Gastroesophageal sphincter (tissue), 4 donors: Measurements from ENCODE around the gene CCDC32. TPM values are rescaled to one million over a fixed set of nuclear protein-coding genes. Genes with fewer than 3 reads are reported as not detected.

Source experiments
- ATAC-seq: fragments of 150-250 bp; one replicate; pipeline ENCODE4 v1.9.1; 2016; ENCODE audit warnings: mild to moderate bottlenecking, moderate library complexity
- H3K27ac ChIP-seq, 4 donors: fragments of 200-600 bp; sonication (generic) in 3 of 4; 1 replicate in 3 of 4; 2 replicates in 1 of 4; pipeline ENCODE4 v1.5.1; 2016 to 2019
- H3K27me3 ChIP-seq: fragments of 200-600 bp; sonication (generic); one replicate; pipeline ENCODE4 v1.5.1; 2019
- H3K36me3 ChIP-seq, 2 donors: fragments of 200-600 bp; sonication (generic); one replicate each; pipeline ENCODE4 v1.5.1; 2019; ENCODE audit warnings: control low read depth in 1 of 2
- H3K4me1 ChIP-seq, 3 donors: fragments of 200-600 bp; sonication (generic); 1 replicate in 2 of 3; 2 replicates in 1 of 3; pipeline ENCODE4 v1.5.1; 2016 to 2019; ENCODE audit warnings: control low read depth in 2 of 3
- H3K4me3 ChIP-seq, 2 donors: fragments of 200-600 bp; sonication (generic); one replicate each; pipeline ENCODE4 v1.5.1; 2019; ENCODE audit warnings: mild to moderate bottlenecking in 1 of 2, moderate library complexity in 1 of 2
- H3K9me3 ChIP-seq, 3 donors: fragments of 200-600 bp; sonication (generic); one replicate each; pipeline ENCODE4 v1.5.1; 2017 to 2019; ENCODE audit warnings: control low read depth in 2 of 3
- EP300 ChIP-seq: sonication (generic); formaldehyde crosslinking; IDR thresholded peaks from one replicate; pipeline ENCODE4 v1.6.1; 2017; ENCODE audit warnings: antibody characterized with exemption, mild to moderate bottlenecking
- POLR2A ChIP-seq, 2 donors: fragments of 450-650 bp; IDR thresholded peaks; one replicate each; pipeline ENCODE4 v1.6.1; 2017; ENCODE audit warnings: antibody characterized with exemption in 2 of 2, mild to moderate bottlenecking in 2 of 2, moderate library complexity in 1 of 2
- POLR2AphosphoS5 ChIP-seq: sonication (generic); formaldehyde crosslinking; IDR thresholded peaks from one replicate; pipeline ENCODE4 v1.6.1; 2017; ENCODE audit warnings: antibody characterized with exemption
- WGBS, 2 donors: methylation state at CpG; one replicate each; pipeline ENCODE4 v1.1.5; 2018; ENCODE audit warnings: low coverage in 1 of 2; 5-methylcytosine and 5-hydroxymethylcytosine counted together
- total RNA-seq, 4 donors: library from RNA; depleted of rRNA; stranded (reverse); fragments of >200 nt; gene quantifications; one replicate each; pipeline ENCODE4 v1.1.0, GENCODE V29; 2016
- TF ChIP-seq, protein P1 (sequence below), 4 experiments: fragments of 200-600 bp in 2 of 4; fragments of 450-650 bp in 2 of 4; sonication (generic) in 1 of 4; IDR thresholded peaks; one replicate each; pipeline ENCODE4 v1.5.1; 2017 to 2019; ENCODE audit warnings: antibody characterized with exemption in 4 of 4, mild to moderate bottlenecking in 2 of 4, moderate library complexity in 2 of 4

The CCDC32 gene
- total RNA-seq, 4 donors from 2014 or later, result 16.2 to 45.8 (median 34.0) TPM

DNA sequence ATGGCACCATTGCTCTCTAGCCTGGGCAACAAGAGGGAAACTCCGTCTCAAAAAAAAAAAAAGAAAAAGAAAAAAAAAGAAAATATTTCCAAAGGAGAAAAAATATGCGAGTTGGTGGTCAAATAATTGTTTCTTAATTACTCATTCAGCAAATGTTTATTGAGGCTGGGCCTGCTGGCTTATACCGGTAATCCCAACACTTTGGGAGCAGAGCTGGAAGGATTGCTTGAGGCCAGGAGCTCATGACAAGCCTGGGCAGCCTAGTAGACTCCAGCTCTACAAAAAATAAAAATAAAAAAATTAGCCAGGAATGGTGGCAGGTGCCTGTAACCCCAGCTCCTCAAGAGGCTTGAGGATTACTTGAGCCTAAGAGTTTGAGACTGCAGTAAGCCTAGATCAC, 33.3 kb upstream of the CCDC32 start:
- 32 to 60% methylated on average over 2 of the region's 3 CpGs for whole genome bisulfite sequencing, 2 donors
- TF ChIP-seq, protein P1, sequence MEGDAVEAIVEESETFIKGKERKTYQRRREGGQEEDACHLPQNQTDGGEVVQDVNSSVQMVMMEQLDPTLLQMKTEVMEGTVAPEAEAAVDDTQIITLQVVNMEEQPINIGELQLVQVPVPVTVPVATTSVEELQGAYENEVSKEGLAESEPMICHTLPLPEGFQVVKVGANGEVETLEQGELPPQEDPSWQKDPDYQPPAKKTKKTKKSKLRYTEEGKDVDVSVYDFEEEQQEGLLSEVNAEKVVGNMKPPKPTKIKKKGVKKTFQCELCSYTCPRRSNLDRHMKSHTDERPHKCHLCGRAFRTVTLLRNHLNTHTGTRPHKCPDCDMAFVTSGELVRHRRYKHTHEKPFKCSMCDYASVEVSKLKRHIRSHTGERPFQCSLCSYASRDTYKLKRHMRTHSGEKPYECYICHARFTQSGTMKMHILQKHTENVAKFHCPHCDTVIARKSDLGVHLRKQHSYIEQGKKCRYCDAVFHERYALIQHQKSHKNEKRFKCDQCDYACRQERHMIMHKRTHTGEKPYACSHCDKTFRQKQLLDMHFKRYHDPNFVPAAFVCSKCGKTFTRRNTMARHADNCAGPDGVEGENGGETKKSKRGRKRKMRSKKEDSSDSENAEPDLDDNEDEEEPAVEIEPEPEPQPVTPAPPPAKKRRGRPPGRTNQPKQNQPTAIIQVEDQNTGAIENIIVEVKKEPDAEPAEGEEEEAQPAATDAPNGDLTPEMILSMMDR (IDR thresholded peaks at IDR 0.05), result no peak
- TF ChIP-seq POLR2AphosphoS5, result no peak
- TF ChIP-seq EP300, result no peak
- no peak for TF ChIP-seq POLR2A (IDR thresholded peaks at IDR 0.05)
- H3K27ac ChIP-seq, result no peak overlapping the region
- H3K9me3 ChIP-seq, result no peaks in the 10 kb centered on the region
- H3K27me3 ChIP-seq, result peaks cover 32% of the 10 kb centered on the region
- no peak for ATAC-seq
- no peaks in the 10 kb centered on the region for H3K36me3 ChIP-seq
- no peak overlapping the region for H3K4me3 ChIP-seq
- H3K4me1 ChIP-seq, result peaks cover 0 to 14% (median 6%) of the 10 kb centered on the region in 3 donors

DNA sequence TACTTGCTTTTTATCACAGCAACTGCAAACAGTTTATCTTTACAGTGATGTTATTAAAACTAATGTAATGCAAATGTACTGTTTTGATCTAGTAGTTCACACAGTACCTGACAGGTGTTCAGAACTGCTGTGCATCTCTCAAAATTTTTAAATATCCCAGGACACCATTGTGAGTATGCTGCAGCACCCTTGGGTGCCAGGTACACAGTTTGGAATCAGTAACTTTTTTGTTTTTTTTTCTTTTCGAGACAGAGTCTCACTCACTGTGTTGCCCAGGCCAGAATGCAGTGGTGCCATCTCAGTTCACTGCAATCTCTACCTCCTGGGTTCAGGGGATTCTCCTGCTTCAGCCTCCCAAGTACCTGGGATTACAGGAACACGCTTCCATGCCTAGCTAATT, 32.2 kb upstream of the CCDC32 start:
- TF ChIP-seq POLR2AphosphoS5, result no peak
- Histone ChIP-seq H3K9me3 (no peaks in the 10 kb centered on the region), H3K27me3 (peaks cover 32% of the 10 kb centered on the region), H3K4me3 (no peak overlapping the region), H3K4me1 (peaks cover 0 to 14% (median 6%) of the 10 kb centered on the region in 3 donors), H3K27ac (no peak overlapping the region), H3K36me3 (no peaks in the 10 kb centered on the region)
- no peak for ATAC-seq
- whole genome bisulfite sequencing, 2 donors, result 100% methylated on average over 1 of the region's 2 CpGs

DNA sequence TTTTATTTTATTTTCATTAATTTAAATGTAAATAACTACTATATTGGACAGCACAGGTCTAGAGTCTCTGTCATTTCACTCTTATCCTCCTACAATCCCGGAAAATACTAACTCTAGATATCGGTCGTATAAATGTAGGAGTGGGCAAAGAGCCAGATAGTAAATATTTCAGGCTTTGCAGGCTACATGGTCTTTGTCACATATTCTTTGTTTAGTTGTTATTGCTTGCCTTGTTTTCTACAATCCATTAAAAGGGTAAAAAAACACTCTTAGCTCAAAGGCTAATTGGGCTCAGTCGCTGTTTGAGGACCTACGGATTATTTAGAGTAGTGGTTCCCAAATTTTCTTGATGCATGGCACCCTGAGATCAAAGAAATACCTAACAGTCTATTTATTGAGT, 30.9 kb upstream of the CCDC32 start:
- Histone ChIP-seq H3K4me3 (no peak overlapping the region), H3K36me3 (no peaks in the 10 kb centered on the region), H3K27ac (no peak overlapping the region), H3K27me3 (peaks cover 32% of the 10 kb centered on the region), H3K9me3 (no peaks in the 10 kb centered on the region), H3K4me1 (peaks cover 0 to 14% (median 6%) of the 10 kb centered on the region in 3 donors)
- TF ChIP-seq POLR2AphosphoS5, result no peak
- TF ChIP-seq, protein P1 (IDR thresholded peaks at IDR 0.05), result no peak
- TF ChIP-seq POLR2A (IDR thresholded peaks at IDR 0.05), result no peak
- TF ChIP-seq EP300, result no peak
- no peak for ATAC-seq
- 61 to 70% methylated on average over 5 of the region's 5 CpGs for WGBS, 2 donors

DNA sequence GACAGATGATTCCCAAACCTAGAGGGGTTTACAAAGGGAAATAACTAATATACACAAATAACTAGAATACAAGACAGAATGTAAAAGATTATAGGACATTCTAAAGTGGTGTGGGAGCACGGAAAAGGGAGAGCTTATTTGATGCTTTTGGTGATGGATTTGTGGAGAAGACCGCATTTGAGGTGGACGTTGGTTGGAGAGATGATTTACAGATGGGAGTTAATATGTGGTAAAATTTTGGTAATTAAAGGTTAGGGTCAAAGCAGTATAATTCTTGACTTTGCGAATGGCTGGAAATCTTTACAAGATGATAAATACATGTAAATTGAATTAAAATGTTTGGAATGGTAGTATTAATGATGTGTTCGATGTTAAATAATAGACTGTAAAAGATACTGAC, 30.4 kb upstream of the CCDC32 start:
- no peak overlapping the region for H3K4me3 ChIP-seq

DNA sequence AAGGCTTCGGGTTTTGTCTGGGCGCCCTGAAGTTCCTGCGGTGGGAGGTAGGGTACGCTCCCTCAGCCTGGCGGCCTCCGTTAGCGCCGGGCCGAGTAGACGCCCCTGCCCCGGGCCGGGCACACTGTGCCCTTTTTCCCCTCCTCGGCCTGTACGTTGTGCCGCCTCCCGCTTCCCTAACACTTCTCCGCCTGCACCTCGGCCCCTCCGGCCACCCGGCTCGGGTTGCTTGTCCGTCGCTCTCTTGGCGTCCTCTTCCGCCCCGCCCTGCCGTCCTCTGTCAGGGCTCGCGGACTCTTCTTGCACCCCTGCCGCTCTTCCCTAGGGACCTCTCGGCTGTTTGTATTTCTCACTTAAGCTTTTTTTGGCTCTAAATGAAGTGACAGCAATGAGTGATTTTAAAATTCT, 29.6 kb upstream of the CCDC32 start:
- Histone ChIP-seq H3K4me3 (peak overlapping the region; percentile 64), H3K27ac (peak overlapping the region in 2 of 4 donors; percentile 90 to 91), H3K36me3 (no peaks in the 10 kb centered on the region), H3K27me3 (peaks cover 31% of the 10 kb centered on the region), H3K4me1 (peaks cover 0 to 24% (median 6%) of the 10 kb centered on the region in 3 donors), H3K9me3 (no peaks in the 10 kb centered on the region)
- ATAC-seq, result peak; percentile 9
- TF ChIP-seq EP300 (no peak), POLR2AphosphoS5 (no peak), POLR2A (IDR thresholded peaks at IDR 0.05) (no peak)
- TF ChIP-seq, protein P1 (IDR thresholded peaks at IDR 0.05), result no peak
- WGBS, 2 donors, result 0% methylated on average over 18 to 24 of the region's 31 CpGs

More for the DNA sequence above, 30.4 kb upstream of the CCDC32 start:
- peaks cover 32% of the 10 kb centered on the region for H3K27me3 ChIP-seq
- peaks cover 0 to 16% (median 6%) of the 10 kb centered on the region in 3 donors for H3K4me1 ChIP-seq
- 27 to 31% methylated on average over 4 to 5 of the region's 5 CpGs for WGBS, 2 donors
- no peaks in the 10 kb centered on the region for H3K9me3 ChIP-seq
- no peak for TF ChIP-seq POLR2A (IDR thresholded peaks at IDR 0.05)
- TF ChIP-seq POLR2AphosphoS5, result no peak
- TF ChIP-seq, protein P1 (IDR thresholded peaks at IDR 0.05), result no peak
- no peak for TF ChIP-seq EP300
- no peak for ATAC-seq
- no peaks in the 10 kb centered on the region for H3K36me3 ChIP-seq
- no peak overlapping the region for H3K27ac ChIP-seq
